Neural progenitor cell (in vitro differentiated cells): ENCODE data around the gene RTRAF. TPM values are rescaled to one million over a fixed set of nuclear protein-coding genes. Genes with fewer than 3 reads are reported as not detected.

Experiments used
- DNase-seq: peaks from one replicate; pipeline ENCODE4 v3.0.0-alpha.2; 2016; ENCODE audit warnings: low spot score
- H2AFZ ChIP-seq: fragments of 200-600 bp; sonication (generic); replicated peaks from 2 replicates; pipeline ENCODE4 v1.6.1; 2016; ENCODE audit warnings: antibody characterized with exemption
- H3F3A ChIP-seq: fragments of 200-600 bp; sonication (generic); 2 replicates; pipeline ENCODE4 v1.6.1; 2016; ENCODE audit warnings: antibody characterized with exemption, low read depth
- H3K27ac ChIP-seq: fragments of 200-600 bp; sonication (generic); 2 replicates; pipeline ENCODE4 v1.5.1; 2016; ENCODE audit warnings: mild to moderate bottlenecking
- H3K27me3 ChIP-seq: fragments of 200-600 bp; sonication (generic); 2 replicates; pipeline ENCODE4 v1.6.1; 2016; ENCODE audit warnings: mild to moderate bottlenecking, moderate library complexity
- H3K36me3 ChIP-seq: fragments of 200-600 bp; sonication (generic); 2 replicates; pipeline ENCODE4 v1.5.1; 2016
- H3K4me1 ChIP-seq: fragments of 200-600 bp; sonication (generic); 2 replicates; pipeline ENCODE4 v1.6.1; 2016; ENCODE audit warnings: mixed run types
- H3K4me2 ChIP-seq: fragments of 200-600 bp; sonication (generic); 2 replicates; pipeline ENCODE4 v1.6.1; 2016
- H3K4me3 ChIP-seq: fragments of 200-600 bp; sonication (generic); 2 replicates; pipeline ENCODE4 v1.5.1; 2016
- H3K79me2 ChIP-seq: fragments of 200-600 bp; sonication (generic); 2 replicates; pipeline ENCODE4 v1.6.1; 2016; ENCODE audit warnings: low read depth
- H3K9ac ChIP-seq: fragments of 200-600 bp; sonication (generic); 2 replicates; pipeline ENCODE4 v1.6.1; 2016
- H3K9me3 ChIP-seq: fragments of 200-600 bp; sonication (generic); 2 replicates; pipeline ENCODE4 v1.5.1; 2016; ENCODE audit warnings: low read depth
- H4K20me1 ChIP-seq: fragments of 200-600 bp; sonication (generic); 2 replicates; pipeline ENCODE4 v1.6.1; 2016; ENCODE audit warnings: low read depth
- H3K27ac Mint-ChIP-seq: 3 replicates; pipeline ENCODE4 v1.8.0; 2021; ENCODE audit warnings: mixed read lengths
- H3K27me3 Mint-ChIP-seq: 2 replicates; pipeline ENCODE4 v1.8.0; 2022; ENCODE audit warnings: low read depth, mild to moderate bottlenecking, inconsistent platforms, moderate library complexity, mixed read lengths; ENCODE audit not compliant: insufficient read depth
- H3K36me3 Mint-ChIP-seq: 3 replicates; pipeline ENCODE4 v1.8.0; 2021; ENCODE audit warnings: mixed read lengths
- H3K4me1 Mint-ChIP-seq: 3 replicates; pipeline ENCODE4 v1.8.0; 2021; ENCODE audit warnings: mixed read lengths
- H3K4me3 Mint-ChIP-seq: 3 replicates; pipeline ENCODE4 v1.8.0; 2021; ENCODE audit warnings: mild to moderate bottlenecking, moderate library complexity, mixed read lengths
- H3K9me3 Mint-ChIP-seq: 3 replicates; pipeline ENCODE4 v1.8.0; 2020; ENCODE audit warnings: mixed read lengths
- CTCF ChIP-seq: fragments of 200-600 bp; sonication (generic); IDR thresholded peaks from 2 replicates; pipeline ENCODE4 v1.5.1; 2017; ENCODE audit warnings: antibody characterized with exemption, mild to moderate bottlenecking
- EZH2 ChIP-seq: fragments of 200-600 bp; sonication (generic); IDR thresholded peaks from 2 replicates; pipeline ENCODE4 v1.6.1; 2017; ENCODE audit warnings: antibody characterized with exemption, mild to moderate bottlenecking, moderate library complexity
- EZH2phosphoT487 ChIP-seq: fragments of 200-600 bp; sonication (generic); IDR thresholded peaks from 2 replicates; pipeline ENCODE4 v1.6.1; 2017; ENCODE audit warnings: antibody characterized with exemption
- total RNA-seq: library from RNA; depleted of rRNA; stranded (reverse); fragments of >200 nt; gene quantifications from 2 replicates; pipeline ENCODE4 v1.2.3, GENCODE V29; 2015; ENCODE audit warnings: low replicate concordance

RTRAF gene
- total RNA-seq, 1 donor from 2014 or later = 414 TPM

- H3F3A ChIP-seq = peaks cover 5% of the 10 kb centered on the region
- peaks cover 9% of the 10 kb centered on the region for H3K4me1 Mint-ChIP-seq
Observed at GRCh38 chr14:51950007-51950406, 39.3 kb upstream of the RTRAF start.

GRCh38 chr14:51951656-51952055 is 37.7 kb upstream of the RTRAF start:
- Histone ChIP-seq H3K9me3 (no peaks in the 10 kb centered on the region), H3K27me3 (no peaks in the 10 kb centered on the region), H3K9ac (no peak overlapping the region), H4K20me1 (no peaks in the 10 kb centered on the region), H3K4me1 (peaks cover 12% of the 10 kb centered on the region), H3K4me2 (no peak overlapping the region), H3K36me3 (no peaks in the 10 kb centered on the region), H3F3A (peaks cover 5% of the 10 kb centered on the region), H3K79me2 (no peaks in the 10 kb centered on the region), H3K27ac (no peak overlapping the region), H3K4me3 (no peak overlapping the region), H2AFZ (no peak overlapping the region)
- no peak for DNase-seq
- peaks cover 11% of the 10 kb centered on the region for H3K9me3 Mint-ChIP-seq
- no peaks in the 10 kb centered on the region for H3K27me3 Mint-ChIP-seq
- H3K36me3 Mint-ChIP-seq = peaks cover 41% of the 10 kb centered on the region
- no peak for TF ChIP-seq EZH2phosphoT487
- no peak for TF ChIP-seq CTCF
- TF ChIP-seq EZH2 = no peak
- peaks cover 9% of the 10 kb centered on the region for H3K4me1 Mint-ChIP-seq
- no peak overlapping the region for H3K27ac Mint-ChIP-seq
- H3K4me3 Mint-ChIP-seq = no peak overlapping the region

More at GRCh38 chr14:51950007-51950406, 39.3 kb upstream of the RTRAF start:
- Mint-ChIP-seq H3K9me3 (peaks cover 20% of the 10 kb centered on the region), H3K27me3 (peaks cover under 1% of the 10 kb centered on the region), H3K36me3 (peaks cover 40% of the 10 kb centered on the region), H3K4me3 (no peak overlapping the region), H3K27ac (no peak overlapping the region)
- TF ChIP-seq EZH2phosphoT487 = no peak
- no peak for TF ChIP-seq CTCF
- TF ChIP-seq EZH2 = no peak
- Histone ChIP-seq H3K4me2 (no peak overlapping the region), H3K9me3 (no peaks in the 10 kb centered on the region), H3K79me2 (no peaks in the 10 kb centered on the region), H3K27me3 (no peaks in the 10 kb centered on the region), H4K20me1 (no peaks in the 10 kb centered on the region), H3K36me3 (no peaks in the 10 kb centered on the region), H3K27ac (no peak overlapping the region), H3K4me1 (peaks cover 12% of the 10 kb centered on the region), H3K4me3 (no peak overlapping the region), H3K9ac (no peak overlapping the region), H2AFZ (no peak overlapping the region)
- DNase-seq = no peak

DNA sequence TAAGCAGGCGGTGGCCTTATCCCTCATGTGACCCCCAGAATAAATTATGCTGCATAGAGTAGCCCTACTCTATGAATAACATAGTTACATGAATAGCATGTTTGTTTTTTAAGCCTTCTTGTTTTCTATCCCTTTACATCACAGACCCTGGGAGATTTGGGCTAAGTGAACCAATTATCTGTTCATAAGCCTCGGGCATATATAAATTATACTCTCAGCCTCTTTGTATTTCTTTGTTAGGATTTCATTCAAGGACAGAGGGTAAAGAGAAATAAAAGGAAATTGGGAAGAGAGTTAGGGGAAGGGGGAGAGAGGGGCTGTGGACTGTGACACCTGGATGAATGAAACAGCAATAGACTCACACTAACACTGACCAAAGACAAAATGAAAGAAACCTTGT is 35.3 kb upstream of the RTRAF start:
- DNase-seq = no peak
- no peaks in the 10 kb centered on the region for H3K27me3 Mint-ChIP-seq
- TF ChIP-seq CTCF (no peak), EZH2 (no peak), EZH2phosphoT487 (no peak)
- H3K79me2 ChIP-seq = no peaks in the 10 kb centered on the region
- no peaks in the 10 kb centered on the region for H3K36me3 ChIP-seq
- no peaks in the 10 kb centered on the region for H3K27me3 ChIP-seq
- H3K9me3 ChIP-seq = no peaks in the 10 kb centered on the region
- no peak overlapping the region for H3K4me3 ChIP-seq
- H2AFZ ChIP-seq = no peak overlapping the region
- H3K36me3 Mint-ChIP-seq = peaks cover 54% of the 10 kb centered on the region
- H3K4me1 ChIP-seq = peaks cover 12% of the 10 kb centered on the region
- H3K4me2 ChIP-seq = peak overlapping the region; percentile 31
- peaks cover 9% of the 10 kb centered on the region for H3K4me1 Mint-ChIP-seq
- peaks cover 5% of the 10 kb centered on the region for H3F3A ChIP-seq
- H3K27ac ChIP-seq = peak overlapping the region; percentile 29
- peaks cover 18% of the 10 kb centered on the region for H3K9me3 Mint-ChIP-seq
- H3K27ac Mint-ChIP-seq = no peak overlapping the region
- no peak overlapping the region for H3K4me3 Mint-ChIP-seq
- H3K9ac ChIP-seq = no peak overlapping the region
- H4K20me1 ChIP-seq = no peaks in the 10 kb centered on the region
